MM.1S (cell line): ENCODE measurements around the gene MAPRE3.

Source experiments
- DNase-seq: peaks from one replicate; pipeline ENCODE4 v3.0.0-alpha.2; 2015
- H2AFZ ChIP-seq: fragments of 300-600 bp; sonication (generic); 2 replicates; pipeline ENCODE4 v1.6.0; 2016; ENCODE audit warnings: antibody characterized with exemption, low read length
- H3F3A ChIP-seq: fragments of 300-600 bp; sonication (generic); 2 replicates; pipeline ENCODE4 v1.6.1; 2016; ENCODE audit warnings: mild to moderate bottlenecking, antibody characterized with exemption, low read length, moderate library complexity, mixed read lengths; ENCODE audit not compliant: insufficient read depth
- H3K27ac ChIP-seq: fragments of 300-600 bp; sonication (generic); 2 replicates; pipeline ENCODE4 v1.5.1; 2016; ENCODE audit warnings: mild to moderate bottlenecking, low read length
- H3K27me3 ChIP-seq: fragments of 300-600 bp; sonication (generic); replicated peaks from 2 replicates; pipeline ENCODE4 v1.6.0; 2016; ENCODE audit warnings: low read length; ENCODE audit not compliant: insufficient read depth
- H3K36me3 ChIP-seq: fragments of 300-600 bp; sonication (generic); replicated peaks from 2 replicates; pipeline ENCODE4 v1.6.1; 2016; ENCODE audit warnings: mild to moderate bottlenecking, low read length, mixed read lengths; ENCODE audit not compliant: insufficient read depth
- H3K4me1 ChIP-seq: fragments of 300-600 bp; sonication (generic); 2 replicates; pipeline ENCODE4 v1.6.1; 2016; ENCODE audit warnings: low read length, mixed read lengths
- H3K4me2 ChIP-seq: fragments of 300-600 bp; sonication (generic); 2 replicates; pipeline ENCODE4 v1.6.0; 2016; ENCODE audit warnings: low read depth, low read length
- H3K4me3 ChIP-seq: fragments of 300-600 bp; sonication (generic); 2 replicates; pipeline ENCODE4 v1.5.1; 2016; ENCODE audit warnings: low read length, mixed read lengths
- H3K79me2 ChIP-seq: fragments of 300-600 bp; sonication (generic); 2 replicates; pipeline ENCODE4 v1.6.1; 2016; ENCODE audit warnings: mixed run types, low read length, mixed read lengths
- H3K9ac ChIP-seq: fragments of 300-600 bp; sonication (generic); 2 replicates; pipeline ENCODE4 v1.6.1; 2016; ENCODE audit warnings: low read length, mixed read lengths
- H3K9me2 ChIP-seq: fragments of 300-600 bp; sonication (generic); replicated peaks from 2 replicates; pipeline ENCODE4 v1.6.1; 2016; ENCODE audit warnings: mild to moderate bottlenecking, low read length, mixed read lengths; ENCODE audit not compliant: insufficient read depth
- H3K9me3 ChIP-seq: fragments of 300-600 bp; sonication (generic); replicated peaks from 2 replicates; pipeline ENCODE4 v1.6.1; 2016; ENCODE audit warnings: mild to moderate bottlenecking, low read length, mixed read lengths; ENCODE audit not compliant: insufficient read depth
- H4K20me1 ChIP-seq: fragments of 300-600 bp; sonication (generic); 2 replicates; pipeline ENCODE4 v1.6.1; 2016; ENCODE audit warnings: mild to moderate bottlenecking, low read length, moderate library complexity, mixed read lengths; ENCODE audit not compliant: insufficient read depth
- EZH2 ChIP-seq: fragments of 300-600 bp; sonication (generic); optimal IDR thresholded peaks from 2 replicates; pipeline ENCODE3; 2017; ENCODE audit warnings: low read depth, mild to moderate bottlenecking, antibody characterized with exemption, low read length, mixed read lengths
- EZH2phosphoT487 ChIP-seq: fragments of 300-600 bp; sonication (generic); IDR thresholded peaks from 2 replicates; pipeline ENCODE4 v1.6.1; 2018; ENCODE audit warnings: antibody characterized with exemption, low read length
- TF ChIP-seq, protein P1 (sequence below): fragments of 300-600 bp; sonication (generic); IDR thresholded peaks from 2 replicates; pipeline ENCODE4 v1.5.1; 2016; ENCODE audit warnings: antibody characterized with exemption, low read length, mixed read lengths

MAPRE3 gene

DNA sequence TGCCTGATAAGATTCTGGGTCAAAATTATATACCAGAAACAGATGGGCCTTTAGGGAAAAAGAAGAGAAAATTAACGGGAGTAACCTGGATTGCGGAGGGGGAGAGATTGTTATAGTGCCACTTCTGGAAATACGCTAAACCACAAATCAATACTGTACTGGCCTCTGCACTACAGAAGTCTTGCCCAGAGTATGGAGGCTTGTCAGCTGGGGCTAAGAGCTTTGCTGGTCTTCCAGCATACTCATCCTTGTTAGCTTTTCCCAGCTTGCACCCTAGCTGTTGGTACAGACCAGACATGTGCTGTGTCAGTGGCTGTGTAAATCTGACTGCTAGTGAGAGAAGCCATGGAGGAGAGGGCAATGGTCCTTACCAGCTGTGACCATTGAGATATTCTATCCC lies 89.9 kb downstream of the MAPRE3 start:
- H3K4me1 ChIP-seq: no peaks in the 10 kb centered on the region
- no peak overlapping the region for H3K4me3 ChIP-seq
- H3K4me2 ChIP-seq: no peak overlapping the region
- TF ChIP-seq EZH2phosphoT487: no peak
- TF ChIP-seq, protein P1, sequence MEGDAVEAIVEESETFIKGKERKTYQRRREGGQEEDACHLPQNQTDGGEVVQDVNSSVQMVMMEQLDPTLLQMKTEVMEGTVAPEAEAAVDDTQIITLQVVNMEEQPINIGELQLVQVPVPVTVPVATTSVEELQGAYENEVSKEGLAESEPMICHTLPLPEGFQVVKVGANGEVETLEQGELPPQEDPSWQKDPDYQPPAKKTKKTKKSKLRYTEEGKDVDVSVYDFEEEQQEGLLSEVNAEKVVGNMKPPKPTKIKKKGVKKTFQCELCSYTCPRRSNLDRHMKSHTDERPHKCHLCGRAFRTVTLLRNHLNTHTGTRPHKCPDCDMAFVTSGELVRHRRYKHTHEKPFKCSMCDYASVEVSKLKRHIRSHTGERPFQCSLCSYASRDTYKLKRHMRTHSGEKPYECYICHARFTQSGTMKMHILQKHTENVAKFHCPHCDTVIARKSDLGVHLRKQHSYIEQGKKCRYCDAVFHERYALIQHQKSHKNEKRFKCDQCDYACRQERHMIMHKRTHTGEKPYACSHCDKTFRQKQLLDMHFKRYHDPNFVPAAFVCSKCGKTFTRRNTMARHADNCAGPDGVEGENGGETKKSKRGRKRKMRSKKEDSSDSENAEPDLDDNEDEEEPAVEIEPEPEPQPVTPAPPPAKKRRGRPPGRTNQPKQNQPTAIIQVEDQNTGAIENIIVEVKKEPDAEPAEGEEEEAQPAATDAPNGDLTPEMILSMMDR: no peak
- TF ChIP-seq EZH2: no peak
- no peak for DNase-seq
- H3K79me2 ChIP-seq: no peaks in the 10 kb centered on the region
- peaks cover under 1% of the 10 kb centered on the region; the same call in 1 of the 2 replicates for H3F3A ChIP-seq
- H3K36me3 ChIP-seq: no peaks in the 10 kb centered on the region
- no peak overlapping the region for H2AFZ ChIP-seq
- H3K27ac ChIP-seq: no peak overlapping the region
- H3K9me3 ChIP-seq: no peaks in the 10 kb centered on the region
- no peaks in the 10 kb centered on the region for H3K9me2 ChIP-seq
- H4K20me1 ChIP-seq: no peaks in the 10 kb centered on the region
- no peaks in the 10 kb centered on the region for H3K27me3 ChIP-seq
- H3K9ac ChIP-seq: no peak overlapping the region

DNA sequence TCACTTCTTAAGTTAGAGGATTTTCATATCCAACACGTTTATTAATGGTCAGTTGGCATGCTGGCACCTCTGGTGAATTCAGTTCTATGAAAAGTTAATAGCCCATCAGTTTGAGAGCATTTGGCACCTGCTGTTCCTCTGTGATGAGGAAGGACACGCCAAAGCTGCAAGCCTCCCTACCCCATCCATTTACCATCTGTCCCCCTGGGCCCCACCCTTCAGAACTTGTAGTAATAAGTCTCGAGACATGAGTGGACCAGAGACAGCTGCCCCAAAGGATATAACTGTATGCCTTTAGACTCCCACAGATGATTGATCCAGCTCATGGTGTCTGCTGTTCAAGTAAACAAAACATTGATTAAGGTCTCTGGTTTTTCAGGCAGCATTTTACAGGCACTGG lies 94.7 kb downstream of the MAPRE3 start:
- Histone ChIP-seq H3K9me3 (no peaks in the 10 kb centered on the region), H3K4me1 (peaks cover 4% of the 10 kb centered on the region; the same call in 1 of the 2 replicates), H3K27ac (no peak overlapping the region), H2AFZ (no peak overlapping the region), H3K4me2 (no peak overlapping the region), H3F3A (peaks cover 5% of the 10 kb centered on the region; the same call in 1 of the 2 replicates), H3K4me3 (no peak overlapping the region), H3K9me2 (no peaks in the 10 kb centered on the region), H3K79me2 (peaks cover 20% of the 10 kb centered on the region), H3K36me3 (no peaks in the 10 kb centered on the region), H4K20me1 (no peaks in the 10 kb centered on the region), H3K27me3 (no peaks in the 10 kb centered on the region), H3K9ac (no peak overlapping the region)
- no peak for DNase-seq
- no peak for TF ChIP-seq EZH2
- no peak for TF ChIP-seq EZH2phosphoT487
- TF ChIP-seq, protein P1: no peak

DNA sequence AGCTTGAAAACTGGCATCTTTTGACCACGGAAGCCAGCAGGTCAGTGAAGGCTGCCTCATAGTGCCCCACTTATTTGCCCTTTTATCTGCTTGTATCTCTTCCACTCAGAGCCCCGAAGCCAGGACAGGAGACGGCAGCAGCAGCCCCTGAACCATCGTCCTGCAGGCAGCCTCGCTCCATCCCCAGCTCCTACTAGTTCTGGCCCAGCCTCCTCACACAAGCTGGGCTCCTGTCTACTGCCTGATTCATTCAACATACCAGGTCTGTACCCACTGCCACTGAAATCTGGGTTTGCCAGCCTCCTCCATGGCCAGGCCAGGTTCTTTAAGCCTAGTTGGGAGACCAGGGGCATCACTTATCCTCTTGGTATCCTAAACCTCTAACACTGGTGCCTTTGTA lies 96.9 kb downstream of the MAPRE3 start:
- TF ChIP-seq, protein P1: no peak
- no peak for TF ChIP-seq EZH2phosphoT487
- TF ChIP-seq EZH2: no peak
- Histone ChIP-seq H3K9me3 (no peaks in the 10 kb centered on the region), H3K4me2 (no peak overlapping the region), H2AFZ (no peak overlapping the region), H3K36me3 (no peaks in the 10 kb centered on the region), H3F3A (peaks cover 9% of the 10 kb centered on the region; the same call in 1 of the 2 replicates), H3K4me3 (no peak overlapping the region), H3K9me2 (no peaks in the 10 kb centered on the region), H3K27ac (no peak overlapping the region), H3K9ac (no peak overlapping the region), H3K27me3 (no peaks in the 10 kb centered on the region), H3K79me2 (peaks cover 33% of the 10 kb centered on the region), H4K20me1 (no peaks in the 10 kb centered on the region), H3K4me1 (peaks cover 14% of the 10 kb centered on the region)
- DNase-seq: no peak
